HG02763 (cell line): Measurements from ENCODE around the gene HIVEP2.

Experiments used
- ATAC-seq: cut with Tn5 transposase; IDR thresholded peaks from one replicate; pipeline ENCODE4 v1.9.1; 2021; ENCODE audit warnings: mild to moderate bottlenecking, moderate library complexity; ENCODE audit not compliant: unreplicated experiment

The HIVEP2 gene

GRCh38 chr6:142713959-142714358, 231.0 kb downstream of the HIVEP2 start:
- no peak for ATAC-seq

- no peak for ATAC-seq
These were observed 232.7 kb downstream of the HIVEP2 start for GRCh38 chr6:142712231-142712630.

GRCh38 chr6:142708651-142709050, 236.3 kb downstream of the HIVEP2 start:
- no peak for ATAC-seq

- no peak for ATAC-seq
These were observed 237.7 kb downstream of the HIVEP2 start for GRCh38 chr6:142707255-142707654.

GRCh38 chr6:142706210-142706609, 238.8 kb downstream of the HIVEP2 start:
- no peak for ATAC-seq

GRCh38 chr6:142705054-142705453, 239.9 kb downstream of the HIVEP2 start:
- no peak for ATAC-seq

GRCh38 chr6:142702501-142703460, 242.2 kb downstream of the HIVEP2 start:
- ATAC-seq, result no peak
